Inflammatory macrophage treated with lipopolysaccharide for 1 hour (primary cell): ENCODE results near the gene FUT2.
A peak's percentile ranks its signal among the peaks of the same experiment; 100 is the strongest.
"Not testable (repeated sequence)": the region's sequence is repeated elsewhere in the genome, so short reads cannot be mapped to it uniquely, and the experiment has no call there.

ENCODE experiments used
- DNase-seq, 2 donors: peaks; one replicate each; pipeline ENCODE4 v3.0.0-alpha.2; 2020 to 2022

Gene FUT2

GRCh38 chr19:48695743-48696352, at the start of gene FUT2:
TSS of gene FUT2 (plus strand) at chr19:48695971. CDS start at chr19:48702957, 6,986 bp downstream.
- no peak for DNase-seq

GRCh38 chr19:48646001-48646721, 49.6 kb upstream of the FUT2 start, which contains the start of gene CA11:
TSS of gene CA11 (minus strand) at chr19:48646187. CDS start at chr19:48645632, 555 bp downstream.
- DNase-seq = peak; percentile 60 to 86

- DNase-seq = no peak
These were observed 49.0 kb upstream of the FUT2 start for GRCh38 chr19:48646722-48647216.

- no peak for DNase-seq
These were observed 47.6 kb upstream of the FUT2 start for GRCh38 chr19:48648134-48648533.

GRCh38 chr19:48650974-48651682, 44.6 kb upstream of the FUT2 start:
- no peak for DNase-seq

- no peak for DNase-seq
These were observed 44.1 kb upstream of the FUT2 start for GRCh38 chr19:48651683-48652048.

- no peak for DNase-seq
These were observed 41.3 kb upstream of the FUT2 start for GRCh38 chr19:48654299-48655059.

- no peak for DNase-seq
These were observed 38.8 kb upstream of the FUT2 start for GRCh38 chr19:48656840-48657474.

- DNase-seq = not testable (repeated sequence)
These were observed 37.9 kb upstream of the FUT2 start for GRCh38 chr19:48657828-48658227.

- no peak for DNase-seq
These were observed 37.3 kb upstream of the FUT2 start for GRCh38 chr19:48658483-48658882.

GRCh38 chr19:48659768-48660167, 36.0 kb upstream of the FUT2 start:
- peak; percentile 70 to 81 for DNase-seq

- DNase-seq = peak; percentile 93 to 98
These were observed 34.7 kb upstream of the FUT2 start for GRCh38 chr19:48660852-48661710.

GRCh38 chr19:48661711-48662090, 34.1 kb upstream of the FUT2 start:
- no peak for DNase-seq

GRCh38 chr19:48663667-48664066, 32.1 kb upstream of the FUT2 start:
- no peak for DNase-seq

- no peak for DNase-seq
These were observed 31.3 kb upstream of the FUT2 start for GRCh38 chr19:48664476-48664875.

- DNase-seq = no peak
These were observed 30.0 kb upstream of the FUT2 start for GRCh38 chr19:48665786-48666185.

GRCh38 chr19:48668332-48668731, 27.4 kb upstream of the FUT2 start:
- no peak for DNase-seq

- no peak for DNase-seq
These were observed 27.0 kb upstream of the FUT2 start for GRCh38 chr19:48668761-48669160.

GRCh38 chr19:48669903-48670668, 25.7 kb upstream of the FUT2 start:
- no peak for DNase-seq

GRCh38 chr19:48670699-48671445, 24.9 kb upstream of the FUT2 start:
- DNase-seq = no peak
